K562 (cell line): ENCODE measurements around the gene SLC26A11. TPM values are rescaled to one million over a fixed set of nuclear protein-coding genes. Genes with fewer than 3 reads are reported as not detected.

Source experiments
- ATAC-seq: fragments of 200-7000 bp; cut with Tn5 transposase; 3 replicates; pipeline ENCODE4 v1.9.1; 2020; ENCODE audit warnings: moderate library complexity
- BruUV-seq: library from RNA; stranded (reverse); fragments of 400-500 nt; replicated peaks from 2 replicates; lab custom pipeline; 2021; lab: Mats Ljungman, UMichigan
- CTCF ChIA-PET: fragments of 300-600 bp; formaldehyde crosslinking; extraction: SDS; loops from one replicate; lab custom pipeline; 2021; ENCODE audit warnings: low intra/inter-chr PET ratio; lab: Yijun Ruan, JAX
- POLR2A ChIA-PET: fragments of 300-600, 350-650 bp; sonication (Branson Sonifier 250); formaldehyde crosslinking; extraction: SDS; loops from one replicate; lab custom pipeline; 2021; ENCODE audit warnings: antibody characterized with exemption, inconsistent platforms; lab: Yijun Ruan, JAX
- DNase-seq, 4 experiments: peaks; one replicate each; pipeline versions ENCODE4 v3.0.0 to v3.0.0-alpha.2; 2011 to 2018; ENCODE audit warnings: low spot score in 3 of 4, mixed read lengths in 3 of 4; ENCODE audit errors: extremely low read depth in 1 of 4
- FAIRE-seq: peaks from 2 replicates; lab custom pipeline; 2011; peaks lifted over from hg19 to GRCh38; lab: Jason Lieb, UNC
- H2AFZ ChIP-seq: 2 replicates; pipeline ENCODE4 v1.6.0; 2011; ENCODE audit warnings: low read depth, low read length, control low read depth, inconsistent platforms
- H3K27ac ChIP-seq: fragments of 200-600 bp; 3 replicates; pipeline ENCODE4 v1.8.0; 2011; ENCODE audit warnings: low read depth, mild to moderate bottlenecking, control low read depth, inconsistent platforms, low read length, moderate library complexity, mixed read lengths; ENCODE audit errors: extremely low read depth
- H3K27me3 ChIP-seq, 2 experiments: fragments of 300-600 bp in 1 of 2; 2 replicates in 1 of 2; 3 replicates in 1 of 2; pipeline versions ENCODE4 v1.6.0 to v1.8.0; 2011; ENCODE audit warnings: inconsistent platforms in 2 of 2, low read length in 2 of 2, mild to moderate bottlenecking in 1 of 2, mixed read lengths in 1 of 2, moderate library complexity in 1 of 2; ENCODE audit not compliant: control insufficient read depth in 2 of 2, insufficient read depth in 2 of 2
- H3K36me3 ChIP-seq: fragments of 300-600 bp; 3 replicates; pipeline ENCODE4 v1.8.0; 2011; ENCODE audit warnings: mild to moderate bottlenecking, low read length, inconsistent platforms; ENCODE audit not compliant: control insufficient read depth, insufficient read depth
- H3K4me1 ChIP-seq, 2 experiments: fragments of 200-600 bp in 1 of 2; replicated peaks in 1 of 2; 2 replicates in 1 of 2; 3 replicates in 1 of 2; pipeline versions ENCODE4 v1.5.1 to v1.8.0; 2011; ENCODE audit warnings: inconsistent platforms in 2 of 2, low read length in 2 of 2, mild to moderate bottlenecking in 1 of 2, mixed read lengths in 1 of 2, moderate library complexity in 1 of 2; ENCODE audit not compliant: control insufficient read depth in 2 of 2, insufficient read depth in 2 of 2
- H3K4me2 ChIP-seq: 2 replicates; pipeline ENCODE4 v1.6.1; 2011; ENCODE audit warnings: low read length, control low read depth, inconsistent platforms, mixed read lengths; ENCODE audit not compliant: insufficient read depth
- H3K4me3 ChIP-seq: fragments of 200-600 bp; sonication (generic), shearing (Covaris generic); 2 replicates; pipeline ENCODE4 v1.5.1; 2016; ENCODE audit warnings: control low read depth, inconsistent platforms
- H3K79me2 ChIP-seq: fragments of 200-600 bp; 3 replicates; pipeline ENCODE4 v1.8.0; 2011; ENCODE audit warnings: low read length, inconsistent platforms; ENCODE audit not compliant: control insufficient read depth, insufficient read depth
- H3K9ac ChIP-seq, 2 experiments: 2 replicates each; pipeline versions ENCODE4 v1.6.0 to v1.6.1; 2011; ENCODE audit warnings: low read depth in 2 of 2, low read length in 2 of 2, control low read depth in 1 of 2, inconsistent platforms in 1 of 2, mild to moderate bottlenecking in 1 of 2, mixed read lengths in 1 of 2; ENCODE audit not compliant: insufficient read depth in 1 of 2
- H3K9me1 ChIP-seq: one replicate; pipeline ENCODE4 v1.6.0; 2011; ENCODE audit warnings: inconsistent platforms, mild to moderate bottlenecking, low read length, moderate library complexity; ENCODE audit not compliant: control insufficient read depth, insufficient read depth
- H3K9me3 ChIP-seq: replicated peaks from 2 replicates; pipeline ENCODE4 v1.5.1; 2011; ENCODE audit warnings: low read depth, low read length, inconsistent platforms; ENCODE audit not compliant: control insufficient read depth, insufficient read depth
- H4K20me1 ChIP-seq: replicated peaks from 2 replicates; pipeline ENCODE4 v1.6.1; 2011; ENCODE audit warnings: low read length, inconsistent platforms, mixed read lengths; ENCODE audit not compliant: control insufficient read depth, insufficient read depth
- ARID2 ChIP-seq: fragments of 450-650 bp; IDR thresholded peaks from 2 replicates; pipeline ENCODE4 v1.6.1; 2017; ENCODE audit warnings: antibody characterized with exemption, mild to moderate bottlenecking
- ATF7 ChIP-seq: fragments of 450-650 bp; IDR thresholded peaks from 2 replicates; pipeline ENCODE4 v1.7.1; 2014; ENCODE audit warnings: mild to moderate bottlenecking, moderate library complexity
- BCOR ChIP-seq: fragments of 450-650 bp; IDR thresholded peaks from 2 replicates; pipeline ENCODE4 v1.6.1; 2016
- CBX8 ChIP-seq: fragments of 200-600 bp; sonication (generic); IDR thresholded peaks from 2 replicates; pipeline ENCODE4 v1.6.1; 2012; ENCODE audit warnings: borderline replicate concordance, mixed run types, low read depth, mild to moderate bottlenecking, moderate library complexity, mixed read lengths, low read length, control low read depth, inconsistent platforms; ENCODE audit not compliant: poor library complexity, severe bottlenecking; ENCODE audit errors: extremely low read depth
- CHD1 ChIP-seq: fragments of 200-600 bp; sonication (generic); IDR thresholded peaks from one replicate; pipeline ENCODE4 v1.6.1; 2012; ENCODE audit warnings: mild to moderate bottlenecking, moderate library complexity, low read length, inconsistent platforms
- GABPA ChIP-seq: fragments of 200-800 bp; sonication (Bioruptor generic); conservative IDR thresholded peaks from 2 replicates; pipeline ENCODE4 v1.6.1; 2016; ENCODE audit warnings: low read depth, missing genetic modification characterization, missing compliant biosample characterization
- GABPB1 ChIP-seq: sonication (generic); formaldehyde crosslinking; IDR thresholded peaks from 2 replicates; pipeline ENCODE4 v1.8.0; 2022; ENCODE audit warnings: mild to moderate bottlenecking, missing genetic modification reagents
- HDGF ChIP-seq: fragments of 450-650 bp; IDR thresholded peaks from 2 replicates; pipeline ENCODE4 v1.6.1; 2016
- HLTF ChIP-seq: fragments of 450-650 bp; IDR thresholded peaks from 2 replicates; pipeline ENCODE4 v1.6.1; 2016
- MXI1 ChIP-seq: IDR thresholded peaks from 2 replicates; pipeline ENCODE4 v1.6.1; 2011; ENCODE audit warnings: low read depth, mild to moderate bottlenecking, improper control_type of control experiment, low read length
- SIN3A ChIP-seq, 2 experiments: fragments of 150-350 bp in 1 of 2; IDR thresholded peaks; 2 replicates each; pipeline ENCODE4 v1.6.1; 2011 to 2016; ENCODE audit warnings: borderline replicate concordance in 2 of 2, low read depth in 2 of 2, low read length in 2 of 2, mild to moderate bottlenecking in 2 of 2, moderate library complexity in 2 of 2; ENCODE audit not compliant: control insufficient read depth in 1 of 2
- STAT5A ChIP-seq: IDR thresholded peaks from 2 replicates; pipeline ENCODE4 v1.6.1; 2012; ENCODE audit warnings: low read length, inconsistent platforms, borderline replicate concordance
- TAF15 ChIP-seq: fragments of 200-400 bp; formaldehyde crosslinking; IDR thresholded peaks from 2 replicates; pipeline ENCODE4 v1.6.1; 2017; ENCODE audit warnings: mild to moderate bottlenecking, low read depth, low read length, moderate library complexity
- TAL1 ChIP-seq: fragments of 450-650 bp; IDR thresholded peaks from 2 replicates; pipeline ENCODE4 v1.6.1; 2016; ENCODE audit warnings: mild to moderate bottlenecking
- ZNF184 ChIP-seq: sonication (generic); formaldehyde crosslinking; IDR thresholded peaks from 2 replicates; pipeline ENCODE4 v1.5.0; 2020; ENCODE audit warnings: missing genetic modification reagents
- ZNF766 ChIP-seq: fragments of 200-800 bp; sonication (Bioruptor generic); conservative IDR thresholded peaks from 2 replicates; pipeline ENCODE4 v1.6.1; 2016; ENCODE audit warnings: missing genetic modification characterization, missing compliant biosample characterization
- WGBS: fragments of 100-300 bp; shearing (Covaris generic); methylation state at CpG from one replicate; pipeline ENCODE4 v1.1.6; 2016; ENCODE audit warnings: low coverage, mixed read lengths; ENCODE audit not compliant: insufficient coverage; ENCODE audit errors: missing lambda C conversion rate; 5-methylcytosine and 5-hydroxymethylcytosine counted together
- in situ Hi-C: fragments of 300-500 bp; cut with MboI; formaldehyde crosslinking; loops from 4 replicates; pipeline ENCODE4 v1.15.0; 2018; ENCODE audit warnings: inconsistent platforms, mixed read lengths
- intact Hi-C: fragments of 100-400 bp; cut with micrococcal nuclease; formaldehyde crosslinking; loops from 2 replicates; pipeline ENCODE4 v1.14.2; 2022
- polyA plus RNA-seq, 8 experiments: library from polyadenylated mRNA; depleted of rRNA in 4 of 8; stranded (reverse) in 5 of 8; unstranded in 3 of 8; fragments of >200 nt; fragmentation: Nextera tagmentation in 2 of 8; fragmentation: Illumina TruSeq in 1 of 8; extraction: Ambion mirVana in 2 of 8; extraction: Trizol in 1 of 8; gene quantifications; 2 replicates each; pipeline versions ENCODE4 v1.2.1 to v1.2.3, GENCODE V29; 2011 to 2014; ENCODE audit warnings: inconsistent platforms in 1 of 8, missing spikeins in 1 of 8
- total RNA-seq, 7 experiments: library from RNA; depleted of rRNA in 6 of 7; stranded (reverse); fragments of >200 nt in 6 of 7; fragmentation: Illumina TruSeq in 2 of 7; extraction: Trizol in 2 of 7; gene quantifications; 2 replicates each; pipeline versions ENCODE4 v1.2.1 to v1.2.3, GENCODE V29; 2011 to 2021; ENCODE audit warnings: low replicate concordance in 1 of 7
- TF ChIP-seq, protein P1 (sequence below): sonication (generic); formaldehyde crosslinking; IDR thresholded peaks from 2 replicates; pipeline ENCODE4 v1.8.1; 2022; ENCODE audit warnings: missing genetic modification reagents
- TF ChIP-seq, protein P2 (sequence below): fragments of 450-650 bp; IDR thresholded peaks from 2 replicates; pipeline ENCODE4 v1.6.1; 2016; ENCODE audit warnings: borderline replicate concordance
- TF ChIP-seq, protein P3 (sequence below): fragments of 250-450 bp; sonication (Bioruptor Pico); IDR thresholded peaks from 2 replicates; pipeline ENCODE4 v1.4.0; 2020; ENCODE audit warnings: borderline replicate concordance

Gene SLC26A11
- total and polyA plus RNA-seq, 9 of the 15 experiments (the other 6 are each of a cell fraction or from before 2014, with no cell fraction given) = 0.06 to 3.1 (median 1.2) TPM; not detected in 1

DNA sequence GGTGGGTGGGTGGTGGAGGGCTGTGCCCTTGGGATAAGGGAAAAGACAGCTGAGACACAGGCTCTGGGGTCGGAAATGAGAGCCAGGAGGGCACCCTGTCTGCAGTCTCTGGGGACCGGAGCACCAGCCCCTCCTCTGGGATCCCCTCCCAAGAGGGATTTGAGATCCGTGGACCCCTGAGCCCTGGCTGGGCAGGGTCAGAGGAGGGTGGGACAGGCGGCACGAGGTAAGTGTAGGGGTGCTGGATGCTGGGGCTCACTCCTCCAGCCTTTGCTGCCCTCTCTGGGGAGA, 519 bp upstream of the SLC26A11 start:
- BruUV-seq = no TSS peak
- Histone ChIP-seq H3K4me2 (peak overlapping the region; percentile 87), H3K9me3 (no peaks in the 10 kb centered on the region), H4K20me1 (0 out of 2 replicates have a peak, but pooled peaks cover 7% of the 10 kb centered on the region), H3K9ac (peak overlapping the region; percentile 75 to 96), H3K36me3 (peaks cover 17% of the 10 kb centered on the region; the same call in 1 of the 3 replicates), H3K79me2 (peaks cover 3% of the 10 kb centered on the region; the same call in 1 of the 3 replicates), H3K27me3 (no peaks in the 10 kb centered on the region), H3K9me1 (no peaks in the 10 kb centered on the region), H3K27ac (peak overlapping the region; percentile 51), H3K4me1 (peaks cover 9 to 47% of the 10 kb centered on the region in 2 experiments; a peak in 4 of 5 replicates), H2AFZ (peak overlapping the region; percentile 83), H3K4me3 (peak overlapping the region; percentile 51)
- FAIRE-seq (no peak), ATAC-seq (no peak), DNase-seq (no peak)
- in situ Hi-C loops = no loop called here
- POLR2A ChIA-PET = interaction anchor here (0.8 to 1.8 kb wide), 3 partner anchors 9 to 13 kb away, joined by 3 to 9 read pairs (median 4); no protein-coding TSS in a partner anchor
- intact Hi-C loops = loop anchor here (2.0 kb wide), 1 partner anchor 35 kb away; no protein-coding TSS in a partner anchor
- 6% methylated on average over 2 of the region's 5 CpGs for WGBS
- CTCF ChIA-PET = no interaction called here
- TF ChIP-seq BCOR (peak; percentile 5; the same call in 1 of the 2 replicates), CHD1 (peak; percentile 43), HLTF (no peak), GABPA (tag) (peak; percentile 62; the same call in 1 of the 2 replicates), GABPB1 (CRISPR knock-in tag) (0 out of 2 replicates have a peak, but pooled peaks have one; percentile 45), STAT5A (no peak), TAF15 (no peak), CBX8 (no peak), ZNF766 (CRISPR knock-in tag) (no peak), HDGF (0 out of 2 replicates have a peak, but pooled peaks have one; percentile 30), ARID2 (no peak), SIN3A (IDR thresholded peaks at IDR 0.05; ENCODE audit: borderline replicate concordance in 2 of 2, control insufficient read depth in 1 of 2, low read depth in 2 of 2, low read length in 2 of 2) (0 out of 4 replicates have a peak, but pooled peaks of 1 of the 2 experiments have one; percentile 46), ATF7 (0 out of 2 replicates have a peak, but pooled peaks have one; percentile 1), MXI1 (no peak), TAL1 (no peak), ZNF184 (CRISPR knock-in tag) (no peak)
- TF ChIP-seq, protein P1, sequence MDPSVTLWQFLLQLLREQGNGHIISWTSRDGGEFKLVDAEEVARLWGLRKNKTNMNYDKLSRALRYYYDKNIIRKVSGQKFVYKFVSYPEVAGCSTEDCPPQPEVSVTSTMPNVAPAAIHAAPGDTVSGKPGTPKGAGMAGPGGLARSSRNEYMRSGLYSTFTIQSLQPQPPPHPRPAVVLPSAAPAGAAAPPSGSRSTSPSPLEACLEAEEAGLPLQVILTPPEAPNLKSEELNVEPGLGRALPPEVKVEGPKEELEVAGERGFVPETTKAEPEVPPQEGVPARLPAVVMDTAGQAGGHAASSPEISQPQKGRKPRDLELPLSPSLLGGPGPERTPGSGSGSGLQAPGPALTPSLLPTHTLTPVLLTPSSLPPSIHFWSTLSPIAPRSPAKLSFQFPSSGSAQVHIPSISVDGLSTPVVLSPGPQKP = no peak
- TF ChIP-seq, protein P2, sequence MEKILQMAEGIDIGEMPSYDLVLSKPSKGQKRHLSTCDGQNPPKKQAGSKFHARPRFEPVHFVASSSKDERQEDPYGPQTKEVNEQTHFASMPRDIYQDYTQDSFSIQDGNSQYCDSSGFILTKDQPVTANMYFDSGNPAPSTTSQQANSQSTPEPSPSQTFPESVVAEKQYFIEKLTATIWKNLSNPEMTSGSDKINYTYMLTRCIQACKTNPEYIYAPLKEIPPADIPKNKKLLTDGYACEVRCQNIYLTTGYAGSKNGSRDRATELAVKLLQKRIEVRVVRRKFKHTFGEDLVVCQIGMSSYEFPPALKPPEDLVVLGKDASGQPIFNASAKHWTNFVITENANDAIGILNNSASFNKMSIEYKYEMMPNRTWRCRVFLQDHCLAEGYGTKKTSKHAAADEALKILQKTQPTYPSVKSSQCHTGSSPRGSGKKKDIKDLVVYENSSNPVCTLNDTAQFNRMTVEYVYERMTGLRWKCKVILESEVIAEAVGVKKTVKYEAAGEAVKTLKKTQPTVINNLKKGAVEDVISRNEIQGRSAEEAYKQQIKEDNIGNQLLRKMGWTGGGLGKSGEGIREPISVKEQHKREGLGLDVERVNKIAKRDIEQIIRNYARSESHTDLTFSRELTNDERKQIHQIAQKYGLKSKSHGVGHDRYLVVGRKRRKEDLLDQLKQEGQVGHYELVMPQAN = 0 out of 2 replicates have a peak, but pooled peaks have one; percentile 29
- TF ChIP-seq, protein P3, sequence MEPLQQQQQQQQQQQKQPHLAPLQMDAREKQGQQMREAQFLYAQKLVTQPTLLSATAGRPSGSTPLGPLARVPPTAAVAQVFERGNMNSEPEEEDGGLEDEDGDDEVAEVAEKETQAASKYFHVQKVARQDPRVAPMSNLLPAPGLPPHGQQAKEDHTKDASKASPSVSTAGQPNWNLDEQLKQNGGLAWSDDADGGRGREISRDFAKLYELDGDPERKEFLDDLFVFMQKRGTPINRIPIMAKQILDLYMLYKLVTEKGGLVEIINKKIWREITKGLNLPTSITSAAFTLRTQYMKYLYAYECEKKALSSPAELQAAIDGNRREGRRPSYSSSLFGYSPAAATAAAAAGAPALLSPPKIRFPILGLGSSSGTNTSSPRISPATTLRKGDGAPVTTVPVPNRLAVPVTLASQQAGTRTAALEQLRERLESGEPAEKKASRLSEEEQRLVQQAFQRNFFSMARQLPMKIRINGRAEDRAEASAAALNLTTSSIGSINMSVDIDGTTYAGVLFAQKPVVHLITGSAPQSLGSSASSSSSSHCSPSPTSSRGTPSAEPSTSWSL (CRISPR knock-in tag) = no peak
